Muscle layer of colon (tissue), 2 donors: Measurements from ENCODE around the gene CAB39L.

Source experiments
- H3K27ac ChIP-seq: one replicate; pipeline ENCODE4 v1.7.0; 2013; ENCODE audit warnings: low read depth, mild to moderate bottlenecking, low read length, moderate library complexity
- H3K27me3 ChIP-seq, 2 donors: one replicate each; pipeline ENCODE4 v1.7.0; 2013; ENCODE audit warnings: low read length in 2 of 2, mild to moderate bottlenecking in 2 of 2; ENCODE audit not compliant: insufficient read depth in 2 of 2, control insufficient read depth in 1 of 2
- H3K36me3 ChIP-seq: one replicate; pipeline ENCODE4 v1.7.0; 2013; ENCODE audit warnings: mild to moderate bottlenecking, low read length; ENCODE audit not compliant: insufficient read depth
- H3K4me1 ChIP-seq: one replicate; pipeline ENCODE4 v1.7.0; 2013; ENCODE audit warnings: mild to moderate bottlenecking, low read length; ENCODE audit not compliant: insufficient read depth
- H3K4me3 ChIP-seq, 2 donors: one replicate each; pipeline ENCODE4 v1.7.0; 2013; ENCODE audit warnings: low read length in 2 of 2, low read depth in 1 of 2, mild to moderate bottlenecking in 1 of 2, moderate library complexity in 1 of 2
- H3K9ac ChIP-seq: one replicate; pipeline ENCODE4 v1.7.0; 2013; ENCODE audit warnings: low read length
- H3K9me3 ChIP-seq: one replicate; pipeline ENCODE4 v1.7.0; 2013; ENCODE audit warnings: mild to moderate bottlenecking, low read length
- donor health status: abdominal sarcoma.
- donor health status: Adenocarcinoma of cecum.

CAB39L gene

DNA sequence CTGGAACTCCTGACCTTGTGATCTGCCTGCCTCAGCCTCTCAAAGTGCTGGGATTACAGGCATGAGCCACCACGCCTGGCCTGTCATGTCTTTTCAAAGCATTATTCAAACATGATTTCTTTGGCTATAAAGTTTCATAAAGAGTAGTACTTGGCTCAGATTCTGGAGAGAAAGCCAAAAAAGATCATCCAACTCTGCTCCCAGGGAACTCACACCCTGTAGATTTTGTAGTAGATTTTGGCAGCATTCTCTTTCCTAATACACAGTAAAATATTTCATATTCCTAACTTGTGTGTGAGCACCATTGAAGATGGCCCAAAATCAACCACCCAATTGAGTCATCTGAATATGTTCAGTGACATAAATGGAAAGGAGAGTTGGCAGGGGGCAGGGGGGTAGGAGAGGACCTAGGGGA, 48.4 kb downstream of the CAB39L start:
- Histone ChIP-seq H3K36me3 (no peaks in the 10 kb centered on the region), H3K27ac (peak overlapping the region; percentile 35), H3K27me3 (no peaks in the 10 kb centered on the region), H3K9ac (no peak overlapping the region), H3K9me3 (no peaks in the 10 kb centered on the region), H3K4me3 (no peak overlapping the region), H3K4me1 (peaks cover 17% of the 10 kb centered on the region)

- Histone ChIP-seq H3K9ac (no peak overlapping the region), H3K4me3 (no peak overlapping the region), H3K4me1 (peaks cover 4% of the 10 kb centered on the region), H3K9me3 (no peaks in the 10 kb centered on the region), H3K36me3 (no peaks in the 10 kb centered on the region), H3K27me3 (no peaks in the 10 kb centered on the region), H3K27ac (no peak overlapping the region)
Measured at GRCh38 chr13:49388091-49388635, 55.7 kb downstream of the CAB39L start.

DNA sequence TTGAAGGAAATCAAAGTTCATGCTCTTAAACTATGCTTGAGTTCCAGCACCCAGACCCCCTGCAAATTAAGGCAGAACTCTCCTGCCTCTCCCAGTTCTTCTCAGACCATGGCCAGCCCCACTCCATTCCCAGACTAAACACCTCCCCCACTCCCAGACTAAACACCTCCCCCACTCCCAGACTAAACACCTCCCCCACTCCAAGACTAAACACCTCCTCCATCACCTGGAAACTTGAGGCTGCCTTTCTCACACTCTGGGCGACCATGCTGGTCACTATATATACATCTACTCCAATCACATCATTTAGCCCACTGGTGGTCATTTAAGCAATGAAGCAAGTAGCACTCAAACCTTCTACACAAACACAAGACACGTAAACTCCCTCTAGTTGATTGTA, 57.2 kb downstream of the CAB39L start:
- no peak overlapping the region for H3K9ac ChIP-seq
- no peak overlapping the region for H3K4me3 ChIP-seq
- H3K9me3 ChIP-seq = no peaks in the 10 kb centered on the region
- peaks cover 4% of the 10 kb centered on the region for H3K4me1 ChIP-seq
- no peaks in the 10 kb centered on the region for H3K36me3 ChIP-seq
- no peaks in the 10 kb centered on the region for H3K27me3 ChIP-seq
- no peak overlapping the region for H3K27ac ChIP-seq

DNA sequence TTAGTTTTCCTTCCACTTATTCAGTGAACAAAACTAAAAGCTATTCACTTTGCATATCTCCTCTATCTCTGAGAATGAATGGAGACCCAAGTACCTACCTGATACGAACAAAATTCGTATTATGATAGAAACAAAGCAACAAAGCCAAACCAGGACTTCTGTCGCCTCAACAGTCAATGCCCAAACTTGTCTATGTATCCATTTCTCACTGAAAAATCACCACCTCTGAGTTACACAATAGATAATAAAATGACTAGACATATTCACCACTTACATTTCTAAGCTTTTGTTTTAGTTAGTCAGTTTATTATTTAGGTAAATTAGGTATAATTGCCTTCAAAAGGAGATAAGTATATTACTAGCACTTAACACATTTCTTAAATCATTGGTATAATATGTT, 67.7 kb downstream of the CAB39L start:
- H3K9ac ChIP-seq = no peak overlapping the region
- H3K4me1 ChIP-seq = peaks cover 21% of the 10 kb centered on the region
- H3K27ac ChIP-seq = no peak overlapping the region
- H3K4me3 ChIP-seq = no peak overlapping the region
- H3K9me3 ChIP-seq = no peaks in the 10 kb centered on the region
- no peaks in the 10 kb centered on the region for H3K27me3 ChIP-seq
- peaks cover 4% of the 10 kb centered on the region for H3K36me3 ChIP-seq

- Histone ChIP-seq H3K4me1 (peaks cover 25% of the 10 kb centered on the region), H3K4me3 (no peak overlapping the region), H3K27ac (no peak overlapping the region), H3K27me3 (no peaks in the 10 kb centered on the region), H3K9ac (no peak overlapping the region), H3K9me3 (no peaks in the 10 kb centered on the region), H3K36me3 (peaks cover 4% of the 10 kb centered on the region)
Measured at GRCh38 chr13:49374585-49375290, 69.1 kb downstream of the CAB39L start.

- H3K27ac ChIP-seq = no peak overlapping the region
Measured at GRCh38 chr13:49373716-49374115, 70.1 kb downstream of the CAB39L start.

GRCh38 chr13:49371943-49372613, 71.8 kb downstream of the CAB39L start:
- H3K27ac ChIP-seq = no peak overlapping the region
- peaks cover 39% of the 10 kb centered on the region for H3K4me1 ChIP-seq
- H3K4me3 ChIP-seq = no peak overlapping the region
- no peaks in the 10 kb centered on the region for H3K9me3 ChIP-seq
- no peak overlapping the region for H3K9ac ChIP-seq
- no peaks in the 10 kb centered on the region for H3K27me3 ChIP-seq
- H3K36me3 ChIP-seq = peaks cover 4% of the 10 kb centered on the region

More at GRCh38 chr13:49373716-49374115, 70.1 kb downstream of the CAB39L start:
- Histone ChIP-seq H3K27me3 (no peaks in the 10 kb centered on the region), H3K9me3 (no peaks in the 10 kb centered on the region), H3K36me3 (peaks cover 4% of the 10 kb centered on the region), H3K9ac (no peak overlapping the region), H3K4me1 (peaks cover 25% of the 10 kb centered on the region), H3K4me3 (no peak overlapping the region)

- Histone ChIP-seq H3K36me3 (peaks cover 4% of the 10 kb centered on the region), H3K9me3 (no peaks in the 10 kb centered on the region), H3K27me3 (no peaks in the 10 kb centered on the region), H3K27ac (no peak overlapping the region), H3K4me3 (no peak overlapping the region), H3K9ac (no peak overlapping the region), H3K4me1 (peaks cover 41% of the 10 kb centered on the region)
Measured at GRCh38 chr13:49370371-49370770, 73.5 kb downstream of the CAB39L start.

- no peak overlapping the region for H3K9ac ChIP-seq
- H3K9me3 ChIP-seq = no peaks in the 10 kb centered on the region
- H3K27ac ChIP-seq = no peak overlapping the region
- H3K4me3 ChIP-seq = no peak overlapping the region
- peaks cover 45% of the 10 kb centered on the region for H3K4me1 ChIP-seq
- H3K36me3 ChIP-seq = peaks cover 4% of the 10 kb centered on the region
- H3K27me3 ChIP-seq = no peaks in the 10 kb centered on the region
Measured at GRCh38 chr13:49369866-49370265, 74.0 kb downstream of the CAB39L start.

- peaks cover 35% of the 10 kb centered on the region for H3K4me1 ChIP-seq
- H3K27ac ChIP-seq = no peak overlapping the region
- no peak overlapping the region for H3K4me3 ChIP-seq
- no peak overlapping the region for H3K9ac ChIP-seq
- no peaks in the 10 kb centered on the region for H3K9me3 ChIP-seq
- H3K27me3 ChIP-seq = no peaks in the 10 kb centered on the region
- H3K36me3 ChIP-seq = peaks cover 3% of the 10 kb centered on the region
Measured at GRCh38 chr13:49368688-49369087, 75.2 kb downstream of the CAB39L start.

GRCh38 chr13:49367640-49368422, 76.0 kb downstream of the CAB39L start:
- Histone ChIP-seq H3K27ac (peak overlapping the region; percentile 35), H3K4me1 (peaks cover 32% of the 10 kb centered on the region), H3K36me3 (no peaks in the 10 kb centered on the region), H3K9me3 (no peaks in the 10 kb centered on the region), H3K4me3 (no peak overlapping the region), H3K9ac (no peak overlapping the region), H3K27me3 (no peaks in the 10 kb centered on the region)
